ENCODE measurements around the gene C10orf67. TPM values are rescaled to one million over a fixed set of nuclear protein-coding genes. Genes with fewer than 3 reads are reported as not detected.
"Not testable (repeated sequence)": the region's sequence is repeated elsewhere in the genome, so short reads cannot be mapped to it uniquely, and the experiment has no call there.

The C10orf67 gene
- total RNA-seq = not detected

DNA sequence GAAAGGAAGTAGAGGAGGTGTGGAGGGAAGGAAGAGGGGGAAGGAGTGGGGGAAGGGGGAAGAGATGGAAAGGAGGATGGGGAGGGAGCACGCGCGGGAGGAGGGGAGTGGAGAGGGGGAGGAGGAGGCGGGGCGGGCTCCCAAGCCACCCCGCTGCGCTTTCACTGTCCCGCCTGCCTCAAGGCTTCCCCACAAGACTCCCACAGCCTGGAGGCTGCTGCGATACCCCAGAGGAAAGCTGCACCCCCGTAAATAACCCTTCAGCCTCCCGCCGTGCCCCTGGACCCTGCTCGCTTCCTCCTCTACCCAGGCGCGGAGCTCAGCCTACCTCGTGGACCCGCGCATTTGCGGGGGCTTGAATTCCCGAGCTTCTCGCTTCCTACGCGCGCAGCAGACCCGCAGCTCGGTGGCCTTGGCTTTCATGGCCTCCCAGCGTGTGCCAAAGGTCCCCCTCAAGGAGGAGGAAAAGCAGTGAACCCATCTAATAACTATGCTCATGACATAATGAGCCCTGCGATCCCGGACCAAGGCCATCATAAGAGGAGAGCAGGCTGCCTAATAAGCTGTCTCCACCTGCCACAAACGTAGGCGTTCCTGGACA is at the start of gene C10orf67:
TSS of gene C10orf67 (minus strand) at position 557 of the 601 bp plus-strand sequence. CDS start at position 534, 23 bp downstream.
- Histone ChIP-seq H3K27ac (no peak within 1 kb of the TSS), H3K36me3 (no peaks in the 10 kb centered on the region), H3K4me1 (peaks cover 7% of the 10 kb centered on the region), H3K27me3 (no peaks in the 10 kb centered on the region), H3K9me3 (no peaks in the 10 kb centered on the region), H3K4me3 (peak within 1 kb of the TSS; percentile 49 to 61)
- intact Hi-C loops (cut with DNase I) = no loop called here
- no peak for DNase-seq (ENCODE audit: extremely low spot score in 2 of 2)
- no peak for TF ChIP-seq POLR2A (IDR thresholded peaks at IDR 0.05)
- TF ChIP-seq POLR2AphosphoS5 (IDR thresholded peaks at IDR 0.05; ENCODE audit: insufficient read depth in 1 of 2, low read depth in 1 of 2) = peak in 1 of 2 donors; percentile 22

DNA sequence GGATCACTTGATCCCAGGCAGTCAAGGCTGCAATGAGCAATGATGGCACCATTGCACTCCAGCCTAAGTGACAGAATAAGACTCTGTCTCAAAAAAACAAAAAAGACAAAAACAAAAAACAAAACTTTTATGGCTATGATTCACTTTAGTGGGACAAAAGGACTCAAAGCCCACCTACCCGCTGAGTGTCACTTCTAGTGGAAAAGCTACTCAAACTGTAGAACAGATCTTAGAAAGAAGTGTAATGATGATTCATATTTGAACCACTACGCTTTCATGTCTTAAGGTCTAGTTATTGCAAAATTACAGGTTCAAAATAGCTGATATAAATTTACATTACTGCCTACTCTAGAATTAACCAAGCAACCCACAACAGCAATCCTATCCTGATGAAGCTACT is 47.2 kb upstream of the C10orf67 start:
- Histone ChIP-seq H3K27me3 (no peaks in the 10 kb centered on the region), H3K4me1 (no peaks in the 10 kb centered on the region), H3K27ac (no peak overlapping the region), H3K9me3 (no peaks in the 10 kb centered on the region), H3K4me3 (no peak overlapping the region), H3K36me3 (no peaks in the 10 kb centered on the region)
- TF ChIP-seq POLR2AphosphoS5 (IDR thresholded peaks at IDR 0.05; ENCODE audit: insufficient read depth in 1 of 2, low read depth in 1 of 2) (no peak), POLR2A (IDR thresholded peaks at IDR 0.05) (no peak)
- TF ChIP-seq, protein P1, sequence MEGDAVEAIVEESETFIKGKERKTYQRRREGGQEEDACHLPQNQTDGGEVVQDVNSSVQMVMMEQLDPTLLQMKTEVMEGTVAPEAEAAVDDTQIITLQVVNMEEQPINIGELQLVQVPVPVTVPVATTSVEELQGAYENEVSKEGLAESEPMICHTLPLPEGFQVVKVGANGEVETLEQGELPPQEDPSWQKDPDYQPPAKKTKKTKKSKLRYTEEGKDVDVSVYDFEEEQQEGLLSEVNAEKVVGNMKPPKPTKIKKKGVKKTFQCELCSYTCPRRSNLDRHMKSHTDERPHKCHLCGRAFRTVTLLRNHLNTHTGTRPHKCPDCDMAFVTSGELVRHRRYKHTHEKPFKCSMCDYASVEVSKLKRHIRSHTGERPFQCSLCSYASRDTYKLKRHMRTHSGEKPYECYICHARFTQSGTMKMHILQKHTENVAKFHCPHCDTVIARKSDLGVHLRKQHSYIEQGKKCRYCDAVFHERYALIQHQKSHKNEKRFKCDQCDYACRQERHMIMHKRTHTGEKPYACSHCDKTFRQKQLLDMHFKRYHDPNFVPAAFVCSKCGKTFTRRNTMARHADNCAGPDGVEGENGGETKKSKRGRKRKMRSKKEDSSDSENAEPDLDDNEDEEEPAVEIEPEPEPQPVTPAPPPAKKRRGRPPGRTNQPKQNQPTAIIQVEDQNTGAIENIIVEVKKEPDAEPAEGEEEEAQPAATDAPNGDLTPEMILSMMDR (IDR thresholded peaks at IDR 0.05) = no peak
- intact Hi-C loops (cut with DNase I) = no loop called here
- DNase-seq (ENCODE audit: extremely low spot score in 2 of 2) = no peak

DNA sequence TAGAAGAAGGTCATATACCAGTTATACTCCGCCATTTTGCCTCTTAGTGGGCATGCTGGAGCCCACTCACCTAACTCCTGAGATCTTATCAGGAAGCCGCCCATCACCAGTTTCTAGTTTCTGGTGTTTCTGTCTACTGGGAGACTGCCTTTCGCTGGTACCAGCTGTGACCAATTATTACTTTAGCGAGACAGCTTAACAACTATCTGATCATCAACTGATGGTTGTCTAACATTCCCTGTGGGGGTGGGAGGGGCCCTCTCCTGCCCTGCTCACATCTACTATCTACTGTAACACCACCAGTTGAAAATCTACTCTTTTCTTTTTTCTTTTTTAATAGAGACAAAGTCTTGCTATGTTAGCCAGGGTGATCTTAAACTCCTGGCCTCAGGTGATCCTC is 46.2 kb upstream of the C10orf67 start:
- Histone ChIP-seq H3K9me3 (no peaks in the 10 kb centered on the region), H3K27me3 (no peaks in the 10 kb centered on the region), H3K27ac (no peak overlapping the region), H3K36me3 (no peaks in the 10 kb centered on the region), H3K4me3 (no peak overlapping the region), H3K4me1 (no peaks in the 10 kb centered on the region)
- TF ChIP-seq, protein P1 (IDR thresholded peaks at IDR 0.05) = no peak
- TF ChIP-seq POLR2AphosphoS5 (IDR thresholded peaks at IDR 0.05; ENCODE audit: insufficient read depth in 1 of 2, low read depth in 1 of 2) (no peak), POLR2A (IDR thresholded peaks at IDR 0.05) (no peak)
- no peak for DNase-seq (ENCODE audit: extremely low spot score in 2 of 2)
- intact Hi-C loops (cut with DNase I) = no loop called here

DNA sequence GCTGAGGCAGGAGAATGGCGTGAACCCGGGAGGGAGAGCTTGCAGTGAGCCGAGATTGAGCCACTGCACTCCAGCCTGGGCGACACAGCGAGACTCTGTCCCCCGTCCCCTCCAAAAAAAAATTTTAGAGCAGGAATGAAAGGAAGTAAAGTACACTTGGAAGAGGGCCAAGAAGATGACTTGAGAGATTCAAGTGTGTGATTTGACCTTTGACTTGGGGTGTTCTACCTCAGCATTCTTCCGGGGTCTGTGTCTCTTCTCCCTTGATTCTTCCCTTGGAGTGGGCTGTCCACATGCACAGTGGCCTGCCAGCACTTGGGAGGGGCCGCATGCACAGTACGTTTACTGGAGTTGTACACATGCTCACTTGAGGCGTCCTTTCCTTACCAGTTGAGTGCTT is 45.8 kb upstream of the C10orf67 start:
- DNase-seq (ENCODE audit: extremely low spot score in 2 of 2); intact Hi-C loops (cut with DNase I); H3K9me3 ChIP-seq; H3K4me3 ChIP-seq; H3K27ac ChIP-seq; H3K4me1 ChIP-seq; H3K36me3 ChIP-seq; H3K27me3 ChIP-seq: not testable (repeated sequence)

DNA sequence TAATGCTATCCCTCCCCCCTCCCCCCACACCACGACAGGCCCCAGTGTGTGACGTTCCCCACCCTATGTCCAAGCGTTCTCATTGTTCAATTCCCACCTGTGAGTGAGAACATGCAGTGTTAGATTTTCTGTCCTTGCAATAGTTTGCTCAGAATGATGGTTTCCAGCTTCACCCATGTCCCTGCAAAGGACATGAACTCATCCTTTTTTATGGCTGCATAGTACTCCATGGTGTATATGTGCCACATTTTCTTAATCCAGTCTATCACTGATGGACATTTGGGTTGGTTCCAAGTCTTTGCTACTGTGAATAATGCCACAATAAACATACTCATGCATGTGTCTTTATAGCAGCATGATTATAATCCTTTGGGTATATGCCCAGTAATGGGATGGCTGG is 42.9 kb upstream of the C10orf67 start:
- intact Hi-C loops (cut with DNase I); H3K4me3 ChIP-seq; DNase-seq (ENCODE audit: extremely low spot score in 2 of 2); H3K36me3 ChIP-seq; H3K9me3 ChIP-seq; H3K27me3 ChIP-seq; H3K27ac ChIP-seq; H3K4me1 ChIP-seq: not testable (repeated sequence)

DNA sequence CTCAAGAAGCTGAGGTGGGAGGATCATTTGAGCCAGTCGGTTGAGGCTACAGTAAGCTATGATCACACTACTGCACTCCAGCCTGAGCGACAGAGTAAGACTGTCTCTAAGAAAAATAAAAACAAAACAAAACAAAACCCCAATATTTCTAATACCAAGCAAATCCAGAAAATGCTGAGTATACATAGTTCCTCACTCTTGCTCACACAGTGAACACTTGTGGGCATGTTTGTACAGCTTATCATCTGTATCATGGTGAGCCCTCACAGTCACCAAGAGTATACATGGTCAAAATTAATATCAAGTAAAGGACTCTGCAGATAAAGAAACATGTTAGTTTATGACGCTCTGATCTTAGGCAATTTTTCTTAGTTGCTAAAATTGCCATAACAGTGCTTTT is 41.5 kb upstream of the C10orf67 start:
- TF ChIP-seq POLR2AphosphoS5 (IDR thresholded peaks at IDR 0.05; ENCODE audit: insufficient read depth in 1 of 2, low read depth in 1 of 2) (no peak), POLR2A (IDR thresholded peaks at IDR 0.05) (no peak)
- TF ChIP-seq, protein P1 (IDR thresholded peaks at IDR 0.05) = no peak
- no peaks in the 10 kb centered on the region for H3K36me3 ChIP-seq
- intact Hi-C loops (cut with DNase I) = no loop called here

More for the DNA sequence above, 41.5 kb upstream of the C10orf67 start:
- Histone ChIP-seq H3K4me3 (no peak overlapping the region), H3K27ac (no peak overlapping the region), H3K27me3 (no peaks in the 10 kb centered on the region), H3K4me1 (no peaks in the 10 kb centered on the region), H3K9me3 (no peaks in the 10 kb centered on the region)
- DNase-seq (ENCODE audit: extremely low spot score in 2 of 2) = no peak
